HuH-7 (cell line): ENCODE results near the gene CHPF.
A peak's percentile ranks its signal among the peaks of the same experiment; 100 is the strongest.

Experiments
- DNase-seq: peaks from one replicate; pipeline ENCODE4 v3.0.0; 2011; ENCODE audit warnings: low spot score

CHPF gene

GRCh38 chr2:219496825-219497494 lies 46.6 kb downstream of the CHPF start:
- no peak for DNase-seq

GRCh38 chr2:219496247-219496824 lies 47.3 kb downstream of the CHPF start:
- DNase-seq: no peak

DNA sequence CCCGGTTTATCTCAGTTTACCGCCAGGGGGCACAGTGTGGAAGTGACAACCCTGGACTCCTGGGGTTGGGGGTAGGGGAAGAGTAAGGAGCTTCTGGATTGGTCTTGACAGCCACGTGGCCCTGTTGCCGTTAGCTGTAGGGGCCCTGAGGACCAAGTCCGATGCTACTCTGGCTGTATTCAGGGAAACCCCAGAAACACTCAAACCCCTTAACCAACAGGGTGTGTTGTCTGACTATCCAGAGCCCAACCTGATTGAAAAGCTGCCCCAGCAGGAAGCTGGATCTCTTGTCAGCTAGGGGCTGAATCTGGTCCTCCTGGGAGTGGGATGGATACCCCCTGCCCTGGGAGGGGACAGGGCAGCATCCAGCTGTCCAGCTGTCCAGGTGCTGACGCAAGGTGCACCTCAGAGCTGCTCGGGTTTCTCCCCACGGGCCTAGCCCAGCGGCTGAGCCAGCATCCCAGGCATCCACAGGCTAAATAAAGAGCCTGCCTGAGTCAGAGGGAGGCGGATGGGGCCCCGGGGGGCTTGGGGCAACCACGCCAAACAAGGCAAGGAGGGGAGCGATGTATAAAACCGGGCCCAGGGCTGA lies 48.0 kb downstream of the CHPF start:
- DNase-seq: peak; percentile 99

GRCh38 chr2:219494952-219495530 lies 48.6 kb downstream of the CHPF start:
- DNase-seq: no peak

DNA sequence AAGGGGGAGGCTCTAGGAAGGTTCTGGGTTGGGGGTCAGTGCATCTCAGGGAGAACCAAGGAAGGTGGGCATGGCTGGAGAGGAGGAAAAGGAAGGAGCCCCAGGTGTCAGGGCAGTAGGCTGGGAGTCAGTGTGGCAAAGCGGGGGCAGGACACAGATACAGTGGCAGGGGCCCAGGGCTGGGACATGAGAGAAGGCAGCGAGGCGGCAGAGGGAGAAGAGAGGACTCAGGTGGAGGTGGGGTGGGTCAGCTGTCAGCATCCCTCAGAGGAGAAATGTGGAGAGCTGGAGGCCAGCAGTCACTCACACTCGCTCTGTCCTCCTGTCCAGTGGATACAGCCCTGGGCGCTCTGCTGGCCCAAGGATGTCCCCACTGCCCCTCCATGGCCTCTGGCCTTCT lies 50.5 kb downstream of the CHPF start:
- no peak for DNase-seq

GRCh38 chr2:219492575-219492974 lies 51.0 kb downstream of the CHPF start:
- no peak for DNase-seq

DNA sequence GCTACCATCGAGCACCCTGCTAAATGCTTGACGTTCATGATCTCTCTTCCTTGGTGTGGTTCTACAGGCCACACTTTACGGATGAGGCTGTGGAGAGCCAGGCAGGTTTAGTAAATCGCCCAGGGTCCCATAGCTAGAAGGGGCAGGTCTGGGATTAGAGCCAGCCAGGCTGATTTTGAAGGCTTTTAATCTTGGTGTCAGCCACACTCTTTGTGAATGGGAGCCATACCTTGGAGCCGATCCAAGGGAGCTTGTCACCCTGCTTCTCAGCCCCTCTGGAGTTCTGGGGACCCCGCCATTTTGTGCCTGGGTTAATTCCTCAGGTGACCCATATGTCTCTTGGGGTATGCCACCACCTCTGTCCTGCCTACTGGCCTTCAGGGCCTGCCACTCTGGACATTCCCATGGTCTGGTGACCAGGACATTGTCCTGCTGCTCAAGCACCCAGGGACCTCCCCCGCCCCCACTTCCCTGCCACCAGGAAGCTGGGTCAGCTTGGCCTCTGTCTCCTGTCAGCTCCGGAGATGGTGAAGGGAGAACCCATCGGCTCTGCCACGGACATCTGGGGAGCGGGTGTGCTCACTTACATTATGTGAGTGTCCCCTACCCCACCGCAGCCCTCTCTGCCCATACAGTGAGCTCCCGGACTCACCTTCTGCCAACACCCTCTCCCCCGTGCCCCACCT lies 52.2 kb downstream of the CHPF start:
- no peak for DNase-seq

DNA sequence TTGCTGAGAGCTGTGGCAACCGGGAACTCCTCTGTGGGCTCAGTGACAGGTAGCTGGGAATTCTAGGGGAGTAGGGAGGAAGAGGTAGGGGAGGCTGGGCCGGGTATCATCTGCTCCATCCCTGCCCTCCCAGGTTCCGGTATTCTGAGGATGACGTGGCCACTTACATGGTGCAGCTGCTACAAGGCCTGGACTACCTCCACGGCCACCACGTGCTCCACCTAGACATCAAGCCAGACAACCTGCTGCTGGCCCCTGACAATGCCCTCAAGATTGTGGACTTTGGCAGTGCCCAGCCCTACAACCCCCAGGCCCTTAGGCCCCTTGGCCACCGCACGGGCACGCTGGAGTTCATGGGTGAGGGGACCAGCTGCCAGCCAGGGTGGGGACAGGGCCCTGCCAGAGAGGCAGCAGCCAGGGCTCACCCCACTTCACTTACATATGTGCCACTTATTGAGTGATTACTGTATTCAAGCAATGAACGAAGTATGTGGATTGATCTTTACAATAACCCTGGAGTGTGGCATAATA lies 52.9 kb downstream of the CHPF start:
- DNase-seq: no peak

- DNase-seq: no peak
Measured at GRCh38 chr2:219490186-219490585, 53.4 kb downstream of the CHPF start.

DNA sequence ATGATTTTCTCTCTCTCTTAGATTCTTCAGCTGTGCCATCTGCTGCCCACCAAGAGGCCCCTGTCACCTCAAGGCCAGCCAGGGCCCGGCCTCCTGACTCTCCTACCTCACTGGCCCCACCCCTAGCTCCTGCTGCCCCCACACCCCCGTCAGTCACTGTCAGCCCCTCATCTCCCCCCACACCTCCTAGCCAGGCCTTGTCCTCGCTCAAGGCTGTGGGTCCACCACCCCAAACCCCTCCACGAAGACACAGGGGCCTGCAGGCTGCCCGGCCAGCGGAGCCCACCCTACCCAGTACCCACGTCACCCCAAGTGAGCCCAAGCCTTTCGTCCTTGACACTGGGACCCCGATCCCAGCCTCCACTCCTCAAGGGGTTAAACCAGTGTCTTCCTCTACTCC lies 54.3 kb downstream of the CHPF start:
- DNase-seq: no peak
